Activated T-helper 9 cell treated with anti-CD3 and anti-CD28 coated beads, Interleukin-2, amount 50 U/mL, for 16 hours (primary cell): ENCODE data around the gene EP300.
"Not testable (repeated sequence)": the region's sequence is repeated elsewhere in the genome, so short reads cannot be mapped to it uniquely, and the experiment has no call there.

Experiments used
- DNase-seq: peaks from one replicate; pipeline ENCODE4 v3.0.0-alpha.2; 2020; ENCODE audit warnings: low read depth

EP300 gene

DNA sequence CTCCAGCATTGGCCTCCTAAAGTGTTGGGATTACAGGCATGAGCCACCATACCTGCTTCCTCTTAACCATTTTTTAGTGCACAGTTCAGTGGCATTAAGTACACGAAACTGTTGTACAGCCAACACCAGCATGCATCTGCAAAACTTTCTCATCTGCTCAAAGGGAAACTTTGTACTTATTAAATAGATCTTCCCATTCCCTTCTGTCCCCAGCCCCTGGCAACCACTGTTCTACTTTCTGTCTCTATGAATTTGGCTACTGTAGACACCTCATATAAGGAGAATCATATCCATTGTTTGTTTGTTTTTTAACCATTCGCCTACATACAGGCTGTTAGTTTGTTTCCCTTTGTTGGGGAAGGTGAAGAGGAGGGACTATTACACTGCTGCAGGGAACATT, 6.5 kb upstream of the EP300 start:
- no peak for DNase-seq

- peak; percentile 100 for DNase-seq
These were observed 1.0 kb upstream of the EP300 start for GRCh38 chr22:41091132-41092022.

DNA sequence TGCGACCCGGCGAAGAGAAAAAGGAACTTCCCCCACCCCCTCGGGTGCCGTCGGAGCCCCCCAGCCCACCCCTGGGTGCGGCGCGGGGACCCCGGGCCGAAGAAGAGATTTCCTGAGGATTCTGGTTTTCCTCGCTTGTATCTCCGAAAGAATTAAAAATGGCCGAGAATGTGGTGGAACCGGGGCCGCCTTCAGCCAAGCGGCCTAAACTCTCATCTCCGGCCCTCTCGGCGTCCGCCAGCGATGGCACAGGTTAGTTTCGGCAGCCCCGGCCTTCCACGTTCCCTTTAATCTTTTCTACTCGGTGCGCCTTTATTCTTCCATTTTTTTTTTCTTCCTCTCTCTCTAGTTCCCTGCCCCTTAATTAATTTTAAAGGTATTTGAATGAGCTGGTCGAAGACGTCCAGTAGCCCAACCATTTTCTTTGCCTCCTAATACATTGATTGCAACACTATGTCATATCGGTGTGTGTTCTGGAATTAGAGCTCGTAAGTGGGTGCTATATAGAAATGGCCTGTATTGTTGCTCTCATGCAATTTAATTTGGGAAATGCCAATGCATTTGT, 537 bp downstream of the EP300 start:
- no peak for DNase-seq

GRCh38 chr22:41094041-41094593, 1.7 kb downstream of the EP300 start:
- DNase-seq: no peak

DNA sequence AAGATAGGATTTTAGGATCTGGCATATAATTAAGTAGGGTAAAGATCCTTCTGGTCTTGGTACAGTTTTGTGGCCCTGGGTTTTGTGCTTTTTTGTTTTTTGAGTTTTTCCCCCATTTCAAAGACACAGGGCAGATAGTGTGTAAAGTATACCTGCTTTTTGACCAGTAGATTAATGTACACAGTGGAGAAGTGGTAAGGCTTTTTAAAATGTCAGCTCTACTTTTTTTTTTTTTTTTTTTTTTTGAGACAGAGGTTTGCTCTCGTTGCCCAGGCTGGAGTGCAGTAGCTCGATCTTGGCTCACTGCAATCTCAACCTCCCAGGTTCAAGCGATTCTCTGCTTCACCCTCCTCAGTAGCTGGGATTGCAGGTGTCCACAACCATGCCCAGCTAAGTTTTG, 4.0 kb downstream of the EP300 start:
- no peak for DNase-seq

- no peak for DNase-seq
These were observed 4.4 kb downstream of the EP300 start for GRCh38 chr22:41096841-41097240.

GRCh38 chr22:41099036-41099435, 6.6 kb downstream of the EP300 start:
- DNase-seq: no peak

GRCh38 chr22:41106122-41106968, 14.0 kb downstream of the EP300 start:
- no peak for DNase-seq

DNA sequence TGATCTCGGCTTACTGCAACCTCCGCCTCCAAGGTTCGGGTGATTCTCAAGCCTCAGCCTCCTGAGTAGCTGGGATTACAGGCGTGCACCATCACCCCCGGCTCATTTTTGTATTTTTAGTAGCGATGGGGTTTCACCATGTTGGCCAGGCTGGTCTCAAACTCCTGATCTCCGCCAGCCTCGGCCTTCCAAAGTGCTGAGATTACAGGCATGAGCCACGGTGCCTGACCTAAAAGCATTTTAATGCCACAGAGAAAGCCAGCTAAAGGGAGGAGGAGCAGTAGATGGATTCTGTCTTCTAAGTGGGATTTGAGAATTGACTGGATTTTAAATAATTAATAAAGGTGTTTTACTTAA, 14.6 kb downstream of the EP300 start:
- not testable (repeated sequence) for DNase-seq

GRCh38 chr22:41110968-41111367, 18.6 kb downstream of the EP300 start:
- DNase-seq: no peak

DNA sequence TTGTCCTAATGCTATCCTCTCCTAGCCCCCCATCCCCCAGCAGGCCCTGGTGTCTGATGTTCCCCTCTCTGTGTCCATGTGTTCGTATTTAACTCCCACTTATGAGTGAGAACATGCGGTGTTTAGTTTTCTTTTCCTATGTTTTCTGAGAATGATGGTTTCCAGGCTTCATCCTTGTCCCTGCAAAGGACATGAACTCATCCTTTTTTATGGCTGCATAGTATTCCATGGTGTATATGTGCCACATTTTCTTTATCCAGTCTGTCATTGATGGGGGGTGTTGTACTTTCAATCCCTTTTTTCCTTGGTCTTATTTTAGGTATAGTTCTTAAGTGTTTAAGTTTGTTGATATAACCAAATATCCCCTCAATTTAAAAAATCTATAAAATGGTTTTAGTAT, 23.9 kb downstream of the EP300 start:
- DNase-seq: no peak

DNA sequence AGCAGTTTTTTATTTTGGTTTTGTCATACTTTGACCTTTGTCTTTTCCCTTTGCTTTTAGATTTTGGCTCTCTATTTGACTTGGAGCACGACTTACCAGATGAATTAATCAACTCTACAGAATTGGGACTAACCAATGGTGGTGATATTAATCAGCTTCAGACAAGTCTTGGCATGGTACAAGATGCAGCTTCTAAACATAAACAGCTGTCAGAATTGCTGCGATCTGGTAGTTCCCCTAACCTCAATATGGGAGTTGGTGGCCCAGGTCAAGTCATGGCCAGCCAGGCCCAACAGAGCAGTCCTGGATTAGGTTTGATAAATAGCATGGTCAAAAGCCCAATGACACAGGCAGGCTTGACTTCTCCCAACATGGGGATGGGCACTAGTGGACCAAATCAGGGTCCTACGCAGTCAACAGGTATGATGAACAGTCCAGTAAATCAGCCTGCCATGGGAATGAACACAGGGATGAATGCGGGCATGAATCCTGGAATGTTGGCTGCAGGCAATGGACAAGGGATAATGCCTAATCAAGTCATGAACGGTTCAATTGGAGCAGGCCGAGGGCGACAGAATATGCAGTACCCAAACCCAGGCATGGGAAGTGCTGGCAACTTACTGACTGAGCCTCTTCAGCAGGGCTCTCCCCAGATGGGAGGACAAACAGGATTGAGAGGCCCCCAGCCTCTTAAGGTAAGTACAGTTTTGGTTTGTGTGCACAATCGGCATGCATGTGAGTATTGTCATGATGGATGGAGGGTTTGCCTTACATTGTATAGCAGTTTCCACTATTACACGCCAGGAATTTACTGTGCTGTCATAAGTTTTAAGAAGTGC, 25.0 kb downstream of the EP300 start:
- DNase-seq: no peak

GRCh38 chr22:41123151-41123550, 30.8 kb downstream of the EP300 start:
- DNase-seq: no peak

DNA sequence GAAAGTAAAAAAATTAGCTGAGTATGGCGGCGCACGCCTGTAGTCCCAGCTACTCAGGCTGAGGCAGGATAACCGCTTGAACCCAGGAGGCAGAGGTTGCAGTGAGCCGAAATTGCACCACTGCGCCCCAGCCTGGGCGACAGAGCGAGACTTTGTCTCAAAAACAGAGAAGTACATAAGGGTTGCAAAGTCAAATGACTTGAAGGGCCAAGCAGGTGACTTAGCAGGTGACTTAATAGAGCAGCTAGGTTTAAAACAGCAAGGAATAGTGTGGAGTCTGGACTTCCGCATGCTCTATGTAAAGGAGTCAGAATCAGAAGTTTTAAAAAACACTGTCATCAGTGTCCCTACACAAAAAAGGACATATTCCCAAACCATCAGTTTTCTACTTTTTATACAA, 31.7 kb downstream of the EP300 start:
- DNase-seq: no peak

DNA sequence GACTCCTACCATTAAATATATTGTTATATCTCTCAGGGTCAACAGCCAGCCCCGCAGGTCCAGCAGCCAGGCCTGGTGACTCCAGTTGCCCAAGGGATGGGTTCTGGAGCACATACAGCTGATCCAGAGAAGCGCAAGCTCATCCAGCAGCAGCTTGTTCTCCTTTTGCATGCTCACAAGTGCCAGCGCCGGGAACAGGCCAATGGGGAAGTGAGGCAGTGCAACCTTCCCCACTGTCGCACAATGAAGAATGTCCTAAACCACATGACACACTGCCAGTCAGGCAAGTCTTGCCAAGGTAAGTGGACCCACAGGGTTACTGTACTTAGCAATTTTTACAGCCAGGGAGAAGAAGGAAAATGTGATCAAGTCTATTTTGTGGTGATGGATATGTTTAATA, 35.1 kb downstream of the EP300 start:
- no peak for DNase-seq

DNA sequence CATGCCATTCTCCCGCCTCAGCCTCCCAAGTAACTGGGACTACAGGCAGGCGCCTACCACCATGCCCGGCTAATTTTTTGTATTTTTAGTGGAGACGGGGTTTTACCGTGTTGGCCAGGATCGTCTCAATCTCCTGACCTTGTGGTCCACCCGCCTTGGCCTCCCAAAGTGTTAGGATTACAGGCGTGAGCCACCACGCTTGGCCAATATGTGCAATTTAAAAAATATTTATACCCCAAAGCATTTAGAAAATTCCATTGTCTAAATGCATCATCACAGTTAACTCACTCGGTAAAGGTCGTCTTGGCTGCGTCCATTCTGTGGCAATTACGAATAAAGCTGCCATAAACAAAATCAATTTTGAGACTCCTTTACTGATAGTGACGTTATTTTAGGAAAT, 36.2 kb downstream of the EP300 start:
- DNase-seq: no peak

DNA sequence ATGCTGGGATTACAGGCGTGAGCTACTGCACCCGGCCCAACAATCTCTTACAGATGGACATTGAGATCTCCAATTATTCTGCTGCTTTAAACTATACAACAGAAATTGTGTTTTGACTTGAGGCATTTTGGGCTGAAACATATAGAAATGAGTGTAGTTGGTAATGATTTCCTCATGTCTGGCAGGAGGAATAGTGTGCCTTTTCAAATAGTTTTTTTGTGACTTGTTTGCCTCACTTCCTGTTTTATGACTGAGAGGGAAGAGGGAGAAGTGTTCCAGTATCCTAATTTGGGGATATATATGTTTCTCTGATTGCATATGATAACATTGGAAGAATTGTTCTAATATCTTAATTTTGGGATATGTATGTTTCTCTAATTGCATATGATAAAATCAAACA, 40.2 kb downstream of the EP300 start:
- no peak for DNase-seq

GRCh38 chr22:41140365-41140957, 48.1 kb downstream of the EP300 start:
- DNase-seq: no peak

DNA sequence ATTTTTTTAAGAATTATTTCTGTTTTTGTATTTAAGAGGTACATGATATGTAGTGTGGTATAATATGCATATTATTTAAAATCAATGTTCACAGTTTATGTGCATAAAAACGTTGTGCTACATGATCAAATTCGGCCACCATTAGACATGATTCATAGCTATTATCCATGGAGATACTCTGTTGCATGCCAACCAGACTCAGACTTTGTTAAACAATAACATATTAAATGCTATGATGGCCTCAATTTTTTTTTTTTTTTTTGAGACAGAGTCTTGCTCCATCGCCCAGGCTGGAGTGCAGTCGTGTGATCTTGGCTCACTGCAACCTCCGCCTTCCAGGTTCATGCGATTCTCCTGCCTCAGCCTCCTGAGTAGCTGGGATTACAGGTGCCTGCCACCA, 53.5 kb downstream of the EP300 start:
- DNase-seq: not testable (repeated sequence)

DNA sequence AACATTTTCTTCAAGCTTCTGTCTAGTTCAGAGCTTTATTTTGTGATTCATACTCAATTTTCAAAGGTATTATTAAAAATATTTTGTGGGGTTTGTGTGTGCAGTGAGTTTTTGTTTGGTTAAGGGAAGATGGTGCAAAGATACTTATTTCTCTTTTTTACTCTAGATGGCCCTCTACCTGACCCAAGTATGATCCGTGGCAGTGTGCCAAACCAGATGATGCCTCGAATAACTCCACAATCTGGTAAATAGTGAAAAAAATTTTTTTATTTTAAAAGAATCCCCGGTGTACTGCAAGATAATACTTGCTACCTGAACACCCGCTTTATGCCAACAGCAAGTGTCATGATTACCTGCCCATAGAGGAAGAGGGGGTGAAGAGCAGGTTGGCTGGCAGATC, 54.2 kb downstream of the EP300 start:
- DNase-seq: no peak

DNA sequence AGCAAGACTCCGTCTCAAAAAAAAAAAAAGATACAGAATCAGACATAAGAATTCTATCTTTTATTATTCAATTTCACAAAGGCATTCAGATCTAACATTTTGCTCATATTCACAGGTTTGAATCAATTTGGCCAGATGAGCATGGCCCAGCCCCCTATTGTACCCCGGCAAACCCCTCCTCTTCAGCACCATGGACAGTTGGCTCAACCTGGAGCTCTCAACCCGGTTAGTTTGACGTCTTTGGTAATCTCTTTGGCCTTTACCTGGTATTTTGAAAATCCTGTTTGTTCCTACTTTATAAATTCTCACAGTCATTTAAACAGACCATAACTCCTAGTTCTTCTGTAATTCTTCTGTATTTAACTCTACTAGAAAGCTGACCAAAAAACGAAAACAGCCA, 55.3 kb downstream of the EP300 start:
- DNase-seq: no peak
